GM23248 (cell line): ENCODE data around the gene PWP1. TPM values are rescaled to one million over a fixed set of nuclear protein-coding genes. Genes with fewer than 3 reads are reported as not detected.
A peak's percentile ranks its signal among the peaks of the same experiment; 100 is the strongest.

Experiments used
- DNase-seq: peaks from one replicate; pipeline ENCODE4 v3.0.0-alpha.2; 2015
- H2AFZ ChIP-seq: fragments of 200-600 bp; sonication (generic); 2 replicates; pipeline ENCODE4 v1.6.1; 2016; ENCODE audit warnings: antibody characterized with exemption
- H3F3A ChIP-seq: fragments of 200-600 bp; sonication (generic); 2 replicates; pipeline ENCODE4 v1.6.1; 2016; ENCODE audit warnings: mild to moderate bottlenecking, antibody characterized with exemption, mixed run types; ENCODE audit not compliant: insufficient read depth
- H3K27ac ChIP-seq: fragments of 200-600 bp; sonication (generic); 2 replicates; pipeline ENCODE4 v1.5.1; 2016; ENCODE audit warnings: mild to moderate bottlenecking
- H3K27me3 ChIP-seq: fragments of 200-600 bp; sonication (generic); replicated peaks from 2 replicates; pipeline ENCODE4 v1.6.1; 2016; ENCODE audit warnings: mild to moderate bottlenecking; ENCODE audit not compliant: insufficient read depth
- H3K36me3 ChIP-seq: fragments of 200-600 bp; sonication (generic); 2 replicates; pipeline ENCODE4 v1.6.1; 2016; ENCODE audit warnings: low read depth, mild to moderate bottlenecking
- H3K4me1 ChIP-seq: fragments of 200-600 bp; sonication (generic); 2 replicates; pipeline ENCODE4 v1.6.1; 2016; ENCODE audit warnings: mild to moderate bottlenecking; ENCODE audit not compliant: insufficient read depth
- H3K4me2 ChIP-seq: fragments of 200-600 bp; sonication (generic); one replicate; pipeline ENCODE4 v1.6.1; 2016; ENCODE audit warnings: mild to moderate bottlenecking; ENCODE audit not compliant: unreplicated experiment
- H3K4me3 ChIP-seq: fragments of 200-600 bp; sonication (generic); 2 replicates; pipeline ENCODE4 v1.5.1; 2016; ENCODE audit warnings: mild to moderate bottlenecking
- H3K79me2 ChIP-seq: fragments of 200-600 bp; sonication (generic); 2 replicates; pipeline ENCODE4 v1.6.1; 2016; ENCODE audit warnings: mild to moderate bottlenecking; ENCODE audit not compliant: insufficient read depth
- H3K9ac ChIP-seq: fragments of 200-600 bp; sonication (generic); 2 replicates; pipeline ENCODE4 v1.6.1; 2016; ENCODE audit warnings: mild to moderate bottlenecking
- H3K9me2 ChIP-seq: fragments of 200-600 bp; sonication (generic); 2 replicates; pipeline ENCODE4 v1.6.1; 2016; ENCODE audit warnings: mixed run types, mild to moderate bottlenecking, moderate library complexity; ENCODE audit not compliant: insufficient read depth
- H3K9me3 ChIP-seq: fragments of 200-600 bp; sonication (generic); one replicate; pipeline ENCODE4 v1.6.1; 2017; ENCODE audit warnings: low read depth
- H4K20me1 ChIP-seq: fragments of 200-600 bp; sonication (generic); 2 replicates; pipeline ENCODE4 v1.6.0; 2016; ENCODE audit not compliant: insufficient read depth
- EZH2 ChIP-seq: fragments of 200-600 bp; sonication (generic); IDR thresholded peaks from 2 replicates; pipeline ENCODE4 v1.6.1; 2018; ENCODE audit warnings: antibody characterized with exemption, mild to moderate bottlenecking; ENCODE audit not compliant: insufficient read depth, poor library complexity, severe bottlenecking
- EZH2phosphoT487 ChIP-seq: fragments of 200-600 bp; sonication (generic); IDR thresholded peaks from 2 replicates; pipeline ENCODE4 v1.6.1; 2018; ENCODE audit warnings: antibody characterized with exemption, moderate library complexity, mild to moderate bottlenecking, low read depth; ENCODE audit not compliant: insufficient read depth
- WGBS, 2 experiments: methylation state at CpG; one replicate each; pipeline ENCODE4 v1.1.6; 2015 to 2017; ENCODE audit warnings: low lambda C conversion rate in 2 of 2, low coverage in 1 of 2; ENCODE audit errors: missing lambda C conversion rate in 2 of 2; 5-methylcytosine and 5-hydroxymethylcytosine counted together
- in situ Hi-C: fragments of 300-500 bp; cut with MboI; formaldehyde crosslinking; loops from 2 replicates; pipeline ENCODE4 v1.15.0; 2020
- polyA plus RNA-seq: library from polyadenylated mRNA; unstranded; fragments of >200 nt; fragmentation: Nextera tagmentation; extraction: Ambion mirVana; gene quantifications from 2 replicates; pipeline ENCODE4 v1.2.1, GENCODE V29; 2016
- total RNA-seq: library from RNA; depleted of rRNA; stranded (reverse); fragments of >200 nt; shearing (Covaris generic); gene quantifications from 2 replicates; pipeline ENCODE4 v1.2.3, GENCODE V29; 2014; rRNA removed

Gene PWP1
- total and polyA plus RNA-seq, 2 experiments from 2014 or later: 73.7 to 97.0 TPM

DNA sequence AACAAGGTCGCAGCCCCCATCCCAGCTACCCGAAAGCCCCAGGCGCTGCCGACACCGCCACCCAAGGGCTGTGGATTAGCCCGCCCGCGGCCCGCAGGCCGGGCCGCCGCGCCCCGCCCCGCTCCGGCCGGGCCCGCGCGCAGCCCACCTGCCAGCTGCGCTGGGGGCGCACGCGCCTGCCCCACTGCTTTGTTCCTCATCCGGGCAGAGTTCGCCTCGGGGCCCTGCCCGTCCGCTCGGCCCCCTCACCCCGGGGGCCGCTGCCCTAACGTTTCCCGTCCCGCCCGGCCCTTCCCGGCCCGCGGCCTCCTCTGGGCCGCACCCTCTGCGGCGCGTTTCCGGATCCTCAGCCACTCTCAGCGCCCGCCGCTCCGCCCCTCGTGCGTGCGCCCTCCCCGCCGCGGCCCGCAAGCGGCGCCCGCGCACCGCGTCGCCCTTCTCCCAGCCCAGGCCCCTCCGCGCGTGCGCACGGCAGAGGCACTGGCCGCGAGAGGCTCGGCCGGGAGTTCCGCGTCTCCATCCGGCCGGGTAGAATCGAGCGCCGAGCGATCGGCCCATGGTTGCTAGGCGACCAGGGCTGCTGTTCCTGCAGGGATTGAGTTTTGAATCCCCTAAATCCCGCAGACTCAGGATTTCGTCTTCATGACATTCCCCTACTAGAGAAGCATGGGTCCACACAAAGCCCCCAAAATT lies 75.4 kb downstream of the PWP1 start, which contains the start of gene PRDM4:
TSS of gene PRDM4 (minus strand) at position 329 of the 693 bp plus-strand sequence. CDS start 622 bp downstream, outside the sequence.
- peak; percentile 99 for DNase-seq
- in situ Hi-C loops: no loop called here

DNA sequence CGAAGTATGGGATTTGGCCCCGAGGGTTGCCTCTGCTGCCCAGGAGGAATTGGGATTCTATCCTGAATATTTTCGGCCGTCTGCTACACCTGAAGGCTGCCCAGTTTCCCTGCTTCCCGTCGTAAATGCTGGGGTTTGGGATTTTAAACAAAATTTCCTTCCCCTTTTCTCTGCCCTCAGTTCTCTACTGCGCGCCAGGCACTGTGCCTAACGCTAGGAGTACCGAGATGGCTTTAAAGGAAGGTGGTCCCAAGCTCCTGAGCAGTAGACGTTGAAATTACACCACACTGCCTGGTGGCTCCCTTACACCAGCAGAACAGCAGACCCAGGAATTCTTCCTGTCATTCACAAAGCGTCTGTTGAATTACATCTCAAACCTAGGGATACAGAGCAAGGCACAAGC lies 75.9 kb downstream of the PWP1 start:
- peak; percentile 27 for DNase-seq
- Histone ChIP-seq H3K79me2 (peaks cover 42% of the 10 kb centered on the region), H3K9me3 (no peaks in the 10 kb centered on the region), H3K4me2 (peak overlapping the region; percentile 84), H3F3A (peaks cover 13% of the 10 kb centered on the region), H4K20me1 (no peaks in the 10 kb centered on the region), H3K4me1 (peaks cover 11% of the 10 kb centered on the region), H3K36me3 (peaks cover 7% of the 10 kb centered on the region; the same call in 1 of the 2 replicates), H3K9ac (peak overlapping the region; percentile 94), H3K27ac (0 out of 2 replicates have a peak overlapping the region, but pooled peaks have one; percentile 4), H2AFZ (peak overlapping the region; percentile 96), H3K4me3 (peak overlapping the region; percentile 97), H3K27me3 (no peaks in the 10 kb centered on the region), H3K9me2 (no peaks in the 10 kb centered on the region)
- WGBS, 2 experiments: 0 to 3% methylated on average over 12 of the region's 12 CpGs
- in situ Hi-C loops: no loop called here
- no peak for TF ChIP-seq EZH2
- TF ChIP-seq EZH2phosphoT487: no peak

More for the DNA sequence above, 75.4 kb downstream of the PWP1 start, which contains the start of gene PRDM4:
- Histone ChIP-seq H3K9me3 (no peaks in the 10 kb centered on the region), H3K79me2 (peaks cover 47% of the 10 kb centered on the region), H3K27me3 (no peaks in the 10 kb centered on the region), H3F3A (peaks cover 13% of the 10 kb centered on the region), H3K4me3 (peak within 1 kb of the TSS; percentile 97), H3K36me3 (peaks cover 11% of the 10 kb centered on the region; the same call in 1 of the 2 replicates), H3K27ac (peak within 1 kb of the TSS; percentile 89), H4K20me1 (no peaks in the 10 kb centered on the region), H3K4me2 (peak within 1 kb of the TSS; percentile 100), H3K4me1 (peaks cover 11% of the 10 kb centered on the region), H2AFZ (peak within 1 kb of the TSS; percentile 96), H3K9me2 (no peaks in the 10 kb centered on the region), H3K9ac (peak within 1 kb of the TSS; percentile 94)
- 0 to 1% methylated on average over 23 to 52 of the region's 83 CpGs for WGBS, 2 experiments
- TF ChIP-seq EZH2phosphoT487 (no peak), EZH2 (no peak)

Other genes with a start within 250 kb of the PWP1 start
- gene PRDM4, start 75.3 kb downstream of the PWP1 start, total RNA-seq: 18.3 and 23.3 TPM in 2 replicates
- gene PRDM4, start 75.3 kb downstream of the PWP1 start, polyA plus RNA-seq: 11.7 and 13.2 TPM in 2 replicates
- not detected in 2 replicates for gene ASCL4, start 88.9 kb downstream of the PWP1 start, total RNA-seq
- gene ASCL4, start 88.9 kb downstream of the PWP1 start, polyA plus RNA-seq: not detected in 2 replicates